Testis (tissue), 2 donors: ENCODE results near the gene PIEZO2.

Experiments used
- CTCF ChIP-seq, 3 experiments: fragments of 450-650 bp in 2 of 3; fragments of 200-600 bp in 1 of 3; sonication (generic) in 1 of 3; IDR thresholded peaks; one replicate each; pipeline ENCODE4 v1.5.1; 2016 to 2019; ENCODE audit warnings: antibody characterized with exemption in 3 of 3, mild to moderate bottlenecking in 2 of 3, moderate library complexity in 1 of 3
- POLR2A ChIP-seq: fragments of 450-650 bp; IDR thresholded peaks from one replicate; pipeline ENCODE4 v1.6.1; 2017; ENCODE audit warnings: antibody characterized with exemption, mild to moderate bottlenecking, moderate library complexity

DNA sequence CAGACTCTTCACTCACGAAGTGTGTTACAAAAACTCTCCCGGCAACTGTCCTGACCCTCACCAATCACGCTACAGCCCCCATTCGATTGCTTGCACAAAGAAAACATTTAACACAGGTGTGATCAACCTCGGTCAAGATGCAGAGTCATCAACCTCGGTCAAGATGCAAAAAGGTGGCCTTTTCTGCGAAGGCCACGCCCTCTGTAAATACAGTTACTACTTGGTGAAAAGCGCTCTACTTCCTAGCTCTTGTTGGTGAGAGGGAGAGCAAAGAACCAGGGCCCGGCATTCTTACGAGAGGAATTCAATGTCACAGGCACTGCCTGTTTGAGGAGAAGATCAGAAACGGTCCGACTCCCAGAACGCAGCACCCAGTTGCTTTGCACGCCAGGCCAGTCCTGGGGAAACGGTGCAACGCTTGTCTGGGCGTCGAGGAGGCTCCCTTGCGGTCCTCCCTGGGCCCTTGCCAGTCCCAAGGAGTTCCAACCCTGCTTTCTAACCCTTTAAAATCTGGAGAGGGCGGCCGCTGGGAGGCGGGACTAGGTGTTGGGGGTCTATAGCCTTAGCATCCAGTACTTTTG, 1.9 kb downstream of the PIEZO2 start:
- TF ChIP-seq POLR2A (no peak), CTCF (IDR thresholded peaks at IDR 0.05) (no peak)
